A549 (cell line): ENCODE data around the gene EXOC4.

Experiments
- ESRRA ChIP-seq: fragments of 150-350 bp; IDR thresholded peaks from 2 replicates; pipeline ENCODE4 v1.6.1; 2014; ENCODE audit warnings: mild to moderate bottlenecking, low read length, borderline replicate concordance
- HOXB13 ChIP-seq: fragments of 250-450 bp; sonication (Bioruptor Pico); IDR thresholded peaks from 2 replicates; pipeline ENCODE4 v1.5.0; 2020; ENCODE audit warnings: low read depth, mild to moderate bottlenecking, moderate library complexity
- POLR2A ChIP-seq: IDR thresholded peaks from 2 replicates; pipeline ENCODE4 v1.6.1; 2012; ENCODE audit warnings: mild to moderate bottlenecking, low read length
- RAD21 ChIP-seq, 2 experiments: fragments of >200 bp in 1 of 2; sonication (Bioruptor Twin) in 1 of 2; formaldehyde crosslinking in 1 of 2; IDR thresholded peaks in 1 of 2; conservative IDR thresholded peaks in 1 of 2; 2 replicates in 1 of 2; 3 replicates in 1 of 2; pipeline ENCODE4 v1.6.1; 2012 to 2018; ENCODE audit warnings: inconsistent platforms in 1 of 2
- RFX5 ChIP-seq: fragments of 450-650 bp; IDR thresholded peaks from 2 replicates; pipeline ENCODE4 v1.7.1; 2014; ENCODE audit warnings: antibody characterized with exemption, mild to moderate bottlenecking, moderate library complexity
- TF ChIP-seq, protein P1 (sequence below): fragments of >200 bp; sonication (Bioruptor Twin); formaldehyde crosslinking; IDR thresholded peaks from 3 replicates; pipeline ENCODE4 v1.5.1; 2016
- TF ChIP-seq, protein P2 (sequence below): IDR thresholded peaks from 2 replicates; pipeline ENCODE4 v1.6.1; 2012

DNA sequence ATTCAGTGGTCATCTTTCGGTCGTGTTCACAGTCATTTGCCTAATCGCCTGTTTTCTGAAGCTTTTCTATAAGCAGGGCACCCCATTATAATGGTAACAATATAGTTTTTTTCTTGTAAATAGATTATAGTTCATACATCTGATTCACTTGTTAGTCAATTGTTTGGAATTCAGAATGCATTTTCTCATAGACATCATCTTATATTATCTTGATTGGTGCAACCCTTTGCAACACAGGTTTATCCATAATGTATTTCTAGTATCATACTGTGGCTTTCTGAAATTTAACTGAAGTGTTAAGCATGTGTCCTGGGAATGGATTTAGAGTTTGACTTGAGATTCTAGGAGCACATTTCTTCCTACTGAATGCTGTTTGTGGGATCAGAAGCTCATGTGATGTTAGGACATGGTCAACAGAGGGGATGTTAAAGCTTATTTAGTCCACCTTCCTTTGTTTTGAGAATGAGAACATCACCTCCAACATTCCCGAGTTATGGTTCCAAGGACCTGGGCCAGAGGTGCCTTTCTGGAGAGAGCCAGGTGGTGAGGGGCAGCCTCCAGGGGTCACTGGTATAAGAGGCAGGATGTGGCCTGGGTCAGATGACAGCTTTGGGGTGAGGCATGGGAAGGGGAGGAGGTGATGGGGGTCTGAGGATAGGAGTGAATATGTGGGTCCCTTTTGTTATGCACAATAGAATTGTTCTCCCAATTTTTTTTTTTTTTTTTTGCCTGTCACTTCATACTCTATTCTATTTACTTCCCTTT, 415.6 kb downstream of the EXOC4 start:
- TF ChIP-seq, protein P1, sequence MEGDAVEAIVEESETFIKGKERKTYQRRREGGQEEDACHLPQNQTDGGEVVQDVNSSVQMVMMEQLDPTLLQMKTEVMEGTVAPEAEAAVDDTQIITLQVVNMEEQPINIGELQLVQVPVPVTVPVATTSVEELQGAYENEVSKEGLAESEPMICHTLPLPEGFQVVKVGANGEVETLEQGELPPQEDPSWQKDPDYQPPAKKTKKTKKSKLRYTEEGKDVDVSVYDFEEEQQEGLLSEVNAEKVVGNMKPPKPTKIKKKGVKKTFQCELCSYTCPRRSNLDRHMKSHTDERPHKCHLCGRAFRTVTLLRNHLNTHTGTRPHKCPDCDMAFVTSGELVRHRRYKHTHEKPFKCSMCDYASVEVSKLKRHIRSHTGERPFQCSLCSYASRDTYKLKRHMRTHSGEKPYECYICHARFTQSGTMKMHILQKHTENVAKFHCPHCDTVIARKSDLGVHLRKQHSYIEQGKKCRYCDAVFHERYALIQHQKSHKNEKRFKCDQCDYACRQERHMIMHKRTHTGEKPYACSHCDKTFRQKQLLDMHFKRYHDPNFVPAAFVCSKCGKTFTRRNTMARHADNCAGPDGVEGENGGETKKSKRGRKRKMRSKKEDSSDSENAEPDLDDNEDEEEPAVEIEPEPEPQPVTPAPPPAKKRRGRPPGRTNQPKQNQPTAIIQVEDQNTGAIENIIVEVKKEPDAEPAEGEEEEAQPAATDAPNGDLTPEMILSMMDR = no peak
- TF ChIP-seq RAD21 (conservative IDR thresholded peaks at IDR 0.05 in 1 of 2, IDR thresholded peaks at IDR 0.05 in 1 of 2) (no peak), POLR2A (no peak), HOXB13 (CRISPR knock-in tag) (no peak), RFX5 (no peak), ESRRA (no peak)
- TF ChIP-seq, protein P2, sequence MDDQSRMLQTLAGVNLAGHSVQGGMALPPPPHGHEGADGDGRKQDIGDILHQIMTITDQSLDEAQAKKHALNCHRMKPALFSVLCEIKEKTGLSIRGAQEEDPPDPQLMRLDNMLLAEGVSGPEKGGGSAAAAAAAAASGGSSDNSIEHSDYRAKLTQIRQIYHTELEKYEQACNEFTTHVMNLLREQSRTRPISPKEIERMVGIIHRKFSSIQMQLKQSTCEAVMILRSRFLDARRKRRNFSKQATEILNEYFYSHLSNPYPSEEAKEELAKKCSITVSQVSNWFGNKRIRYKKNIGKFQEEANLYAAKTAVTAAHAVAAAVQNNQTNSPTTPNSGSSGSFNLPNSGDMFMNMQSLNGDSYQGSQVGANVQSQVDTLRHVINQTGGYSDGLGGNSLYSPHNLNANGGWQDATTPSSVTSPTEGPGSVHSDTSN = no peak
